ENCODE data around the gene MGAT4C. TPM values are rescaled to one million over a fixed set of nuclear protein-coding genes. Genes with fewer than 3 reads are reported as not detected.
"Not testable (repeated sequence)": the region's sequence is repeated elsewhere in the genome, so short reads cannot be mapped to it uniquely, and the experiment has no call there.

The MGAT4C gene
- total RNA-seq, result not detected in 2 replicates
- polyA plus RNA-seq, result not detected in 2 replicates
- polyA plus RNA-seq (2011; cell fraction: cytosol; rRNA removed), result not detected in 2 replicates
- polyA plus RNA-seq (2011; cell fraction: nucleus; rRNA removed), result not detected in 2 replicates
- polyA plus RNA-seq (2012), result not detected in 2 replicates
- not detected in 2 replicates for polyA minus RNA-seq
- polyA minus RNA-seq (2011; cell fraction: cytosol; rRNA and poly(A)+ RNA removed), result not detected
- under 0.01 TPM in 1 of 2 replicates, not detected in the other for polyA minus RNA-seq (2011; cell fraction: nucleus; rRNA and poly(A)+ RNA removed)
- percentile 2 among the genes with signal in this experiment for Bru-seq, nascent RNA
- BruChase-seq, experiment 1, labeled RNA remaining after a 6-hour chase, result percentile 4 among the genes with signal in this experiment
- BruChase-seq, experiment 2, labeled RNA remaining after a 2-hour chase, result percentile 3 among the genes with signal in this experiment
- long read RNA-seq, result 0 reads

DNA sequence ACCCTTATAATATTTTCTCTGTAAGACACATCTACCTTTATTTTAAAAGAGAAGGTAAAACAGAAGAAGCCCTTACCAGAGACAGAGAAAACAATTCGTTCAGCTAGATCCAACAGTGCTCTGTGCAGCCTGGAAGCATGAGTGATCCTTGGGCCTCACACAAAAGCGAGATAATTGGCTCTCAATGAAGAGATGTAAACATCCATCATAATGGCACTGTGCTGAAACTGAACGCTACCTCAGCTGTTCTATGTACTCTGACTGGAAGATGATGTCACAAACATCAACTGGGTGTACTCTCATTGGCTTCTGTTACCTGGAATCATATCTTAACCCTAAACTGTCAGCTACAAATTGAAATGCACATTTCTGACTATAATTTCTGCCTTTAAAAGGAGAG is at the start of gene MGAT4C:
Gene MGAT4C, minus strand, starts transcription at position 229 of the 400 bp plus-strand sequence.
- H3K9me3 ChIP-seq (replicated peaks; ENCODE audit: control insufficient read depth, insufficient read depth, low read length), result no peaks in the 10 kb centered on the region
- no peak for DNase-seq (ENCODE audit: low read depth, low spot score)
- no peaks in the 10 kb centered on the region for H3K9me1 ChIP-seq (replicated peaks; ENCODE audit: control insufficient read depth, extremely low read depth, insufficient read depth, low read length)
- TF ChIP-seq MYC (IDR thresholded peaks at IDR 0.05; ENCODE audit: low read depth, low read length) (no peak), FOS (IDR thresholded peaks at IDR 0.05; ENCODE audit: borderline replicate concordance, insufficient read depth, low read length) (no peak), JUN (IDR thresholded peaks at IDR 0.05; ENCODE audit: borderline replicate concordance, insufficient read depth, insufficient read length, low read depth) (no peak), EZH2 (IDR thresholded peaks at IDR 0.05; ENCODE audit: borderline replicate concordance, low read depth, low read length, severe bottlenecking) (no peak), GATA2 (IDR thresholded peaks at IDR 0.05; ENCODE audit: insufficient read depth, insufficient read length, low read depth, low read length) (no peak), POLR2AphosphoS5 (IDR thresholded peaks at IDR 0.05; ENCODE audit: insufficient read depth, low read depth, low read length) (no peak), POLR2A (IDR thresholded peaks at IDR 0.05; ENCODE audit: low read depth, low read length) (no peak), CTCF (IDR thresholded peaks at IDR 0.05; ENCODE audit: extremely low read depth in 1 of 2, insufficient read depth in 1 of 2, low read depth in 1 of 2, low read length in 2 of 2) (no peak)
- TF ChIP-seq, protein P1, sequence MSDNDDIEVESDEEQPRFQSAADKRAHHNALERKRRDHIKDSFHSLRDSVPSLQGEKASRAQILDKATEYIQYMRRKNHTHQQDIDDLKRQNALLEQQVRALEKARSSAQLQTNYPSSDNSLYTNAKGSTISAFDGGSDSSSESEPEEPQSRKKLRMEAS (IDR thresholded peaks at IDR 0.05; ENCODE audit: insufficient read depth, insufficient read length), result no peak
- no peak within 1 kb of the TSS for H2AFZ ChIP-seq (ENCODE audit: low read depth, low read length)
- no peaks in the 10 kb centered on the region for H4K20me1 ChIP-seq (replicated peaks; ENCODE audit: control insufficient read depth, extremely low read depth, insufficient read depth, low read length)
- CTCF ChIA-PET, result no interaction called here
- intact Hi-C loops (cut with micrococcal nuclease), result no loop called here
- BruUV-seq (replicated peaks), result no TSS peak
- no peak within 1 kb of the TSS for H3K27ac ChIP-seq (ENCODE audit: insufficient read depth, low read depth, low read length)
- no peaks in the 10 kb centered on the region for H3K27me3 ChIP-seq (ENCODE audit: control insufficient read depth in 2 of 2, insufficient read depth in 2 of 2, low read length in 2 of 2)
- H3K79me2 ChIP-seq (ENCODE audit: control insufficient read depth, insufficient read depth, low read length), result no peaks in the 10 kb centered on the region
- dilution Hi-C loops (cut with MboI; ENCODE audit: extremely low pct_ligation_motif_present, low sequenced_read_pairs), result no loop called here
- no peak within 1 kb of the TSS for H3K4me2 ChIP-seq (ENCODE audit: insufficient read depth, low read length)
- FAIRE-seq, result no peak
- H3K36me3 ChIP-seq (ENCODE audit: control insufficient read depth in 2 of 2, extremely low read depth in 1 of 2, insufficient read depth in 2 of 2, low read length in 2 of 2), result no peaks in the 10 kb centered on the region
- H3K9ac ChIP-seq (replicated peaks; ENCODE audit: extremely low read depth, insufficient read depth, low read length), result no peak within 1 kb of the TSS
- POLR2A ChIA-PET, result no interaction called here
- no peaks in the 10 kb centered on the region for H3K4me1 ChIP-seq (ENCODE audit: control insufficient read depth, extremely low read depth, insufficient read depth, low read length)
- H3K4me3 ChIP-seq (replicated peaks in 1 of 3; ENCODE audit: insufficient read depth in 1 of 3, low read depth in 1 of 3, low read length in 3 of 3), result no peak within 1 kb of the TSS

GRCh38 chr12:86296396-86296795 is 40.2 kb upstream of the MGAT4C start:
- DNase-seq (ENCODE audit: low read depth, low spot score); H3K9ac ChIP-seq (replicated peaks; ENCODE audit: extremely low read depth, insufficient read depth, low read length); H3K4me1 ChIP-seq (ENCODE audit: control insufficient read depth, extremely low read depth, insufficient read depth, low read length); POLR2A ChIA-PET; H3K9me1 ChIP-seq (replicated peaks; ENCODE audit: control insufficient read depth, extremely low read depth, insufficient read depth, low read length); H3K36me3 ChIP-seq (ENCODE audit: control insufficient read depth in 2 of 2, extremely low read depth in 1 of 2, insufficient read depth in 2 of 2, low read length in 2 of 2); H3K4me2 ChIP-seq (ENCODE audit: insufficient read depth, low read length); H4K20me1 ChIP-seq (replicated peaks; ENCODE audit: control insufficient read depth, extremely low read depth, insufficient read depth, low read length); H3K4me3 ChIP-seq (replicated peaks in 1 of 3; ENCODE audit: insufficient read depth in 1 of 3, low read depth in 1 of 3, low read length in 3 of 3); CTCF ChIA-PET; H3K9me3 ChIP-seq (replicated peaks; ENCODE audit: control insufficient read depth, insufficient read depth, low read length); BruUV-seq (replicated peaks); intact Hi-C loops (cut with micrococcal nuclease); H3K79me2 ChIP-seq (ENCODE audit: control insufficient read depth, insufficient read depth, low read length); H3K27ac ChIP-seq (ENCODE audit: insufficient read depth, low read depth, low read length); H3K27me3 ChIP-seq (ENCODE audit: control insufficient read depth in 2 of 2, insufficient read depth in 2 of 2, low read length in 2 of 2); H2AFZ ChIP-seq (ENCODE audit: low read depth, low read length); dilution Hi-C loops (cut with MboI; ENCODE audit: extremely low pct_ligation_motif_present, low sequenced_read_pairs); FAIRE-seq: not testable (repeated sequence)

Data from endothelial cell of umbilical vein (primary cell).